GM12891 (cell line): ENCODE results near the gene EXOC6.

Experiments used
- PAX5 ChIP-seq: IDR thresholded peaks from 2 replicates; pipeline ENCODE4 v1.6.1; 2011; ENCODE audit warnings: low read length, moderate library complexity, mild to moderate bottlenecking; ENCODE audit not compliant: insufficient read depth, severe bottlenecking
- POLR2A ChIP-seq: IDR thresholded peaks from 2 replicates; pipeline ENCODE4 v1.6.1; 2011; ENCODE audit warnings: low read depth, low read length, control low read depth
- POLR2AphosphoS5 ChIP-seq: IDR thresholded peaks from 2 replicates; pipeline ENCODE4 v1.6.1; 2011; ENCODE audit warnings: low read depth, low read length, control low read depth
- POU2F2 ChIP-seq: IDR thresholded peaks from 2 replicates; pipeline ENCODE4 v1.6.1; 2011; ENCODE audit warnings: low read depth, mild to moderate bottlenecking, control low read depth, low read length, moderate library complexity
- SPI1 ChIP-seq: IDR thresholded peaks from 2 replicates; pipeline ENCODE4 v1.6.1; 2011; ENCODE audit warnings: low read depth, low read length, control low read depth
- TAF1 ChIP-seq: IDR thresholded peaks from 2 replicates; pipeline ENCODE4 v1.6.1; 2011; ENCODE audit warnings: low read depth, low read length, control low read depth

DNA sequence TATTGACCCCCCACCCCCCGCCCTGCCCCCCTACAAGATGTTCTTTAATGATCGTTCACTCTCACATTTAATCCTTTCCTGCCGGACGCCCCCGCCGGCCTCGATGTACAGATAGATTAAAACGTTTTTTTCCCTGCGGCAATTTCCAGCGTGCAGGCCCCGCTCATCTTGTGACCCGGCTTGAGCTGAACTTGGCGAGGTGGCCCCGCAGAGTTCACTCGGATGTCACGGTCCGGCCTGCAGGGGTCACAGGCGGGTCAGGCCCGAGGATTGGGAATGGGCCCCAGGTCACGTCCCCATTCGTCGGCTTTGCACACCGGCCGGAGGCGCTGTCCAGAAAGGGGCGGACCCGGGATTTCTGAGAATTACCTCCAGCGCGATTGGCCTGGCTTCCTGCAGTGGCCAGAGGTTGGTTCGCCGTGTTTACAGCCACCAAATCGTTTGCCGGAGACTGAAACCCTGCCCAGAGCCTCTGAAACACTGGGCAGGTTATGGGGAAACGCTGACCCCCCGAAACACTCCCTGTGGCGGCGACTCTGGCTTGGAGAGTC lies 223.4 kb downstream of the EXOC6 start:
- TF ChIP-seq POLR2AphosphoS5 = no peak
- TF ChIP-seq POLR2A = no peak
- no peak for TF ChIP-seq TAF1
- no peak for TF ChIP-seq POU2F2
- TF ChIP-seq SPI1 = no peak
- no peak for TF ChIP-seq PAX5
